ENCODE data around the gene EML4.

EML4 gene

GRCh38 chr2:42150159-42150558 is 19.0 kb upstream of the EML4 start:
- H3K4me3 ChIP-seq (ENCODE audit: control insufficient read depth, low read depth, low read length), result no peak overlapping the region
- no peak for DNase-seq (ENCODE audit: low read depth)
- no peak for TF ChIP-seq CTCF (IDR thresholded peaks at IDR 0.05; ENCODE audit: control insufficient read depth, insufficient read depth, low read depth, low read length, missing control alignments)

- H3K4me3 ChIP-seq (ENCODE audit: control insufficient read depth, low read depth, low read length), result no peak overlapping the region
- no peak for DNase-seq (ENCODE audit: low read depth)
- no peak for TF ChIP-seq CTCF (IDR thresholded peaks at IDR 0.05; ENCODE audit: control insufficient read depth, insufficient read depth, low read depth, low read length, missing control alignments)
These were observed 15.1 kb upstream of the EML4 start for GRCh38 chr2:42153944-42154581.

DNA sequence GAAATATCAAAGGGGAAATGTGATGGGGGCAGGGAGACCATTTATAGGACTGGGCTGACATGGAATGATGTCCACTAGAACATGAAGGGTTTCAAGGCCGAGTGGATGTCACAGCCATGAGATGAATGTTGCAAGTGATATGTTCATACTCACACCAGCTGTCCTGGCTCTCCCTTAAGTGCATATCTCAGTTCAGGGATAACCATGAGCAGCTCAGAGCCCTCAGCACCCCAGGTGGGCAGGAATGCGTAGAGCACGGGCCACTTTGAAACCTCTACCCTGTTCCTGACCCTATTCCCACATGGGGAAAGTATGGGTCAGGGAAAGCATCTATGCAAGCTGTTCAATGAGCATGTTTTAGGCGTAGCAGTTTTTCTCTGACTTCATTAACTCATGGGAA is 12.4 kb upstream of the EML4 start:
- H3K4me3 ChIP-seq (ENCODE audit: control insufficient read depth, low read depth, low read length), result no peak overlapping the region
- no peak for DNase-seq (ENCODE audit: low read depth)
- no peak for TF ChIP-seq CTCF (IDR thresholded peaks at IDR 0.05; ENCODE audit: control insufficient read depth, insufficient read depth, low read depth, low read length, missing control alignments)

- no peak for TF ChIP-seq CTCF (IDR thresholded peaks at IDR 0.05; ENCODE audit: control insufficient read depth, insufficient read depth, low read depth, low read length, missing control alignments)
- no peak overlapping the region for H3K4me3 ChIP-seq (ENCODE audit: control insufficient read depth, low read depth, low read length)
- DNase-seq (ENCODE audit: low read depth), result no peak
These were observed 7.7 kb upstream of the EML4 start for GRCh38 chr2:42161444-42161843.

DNA sequence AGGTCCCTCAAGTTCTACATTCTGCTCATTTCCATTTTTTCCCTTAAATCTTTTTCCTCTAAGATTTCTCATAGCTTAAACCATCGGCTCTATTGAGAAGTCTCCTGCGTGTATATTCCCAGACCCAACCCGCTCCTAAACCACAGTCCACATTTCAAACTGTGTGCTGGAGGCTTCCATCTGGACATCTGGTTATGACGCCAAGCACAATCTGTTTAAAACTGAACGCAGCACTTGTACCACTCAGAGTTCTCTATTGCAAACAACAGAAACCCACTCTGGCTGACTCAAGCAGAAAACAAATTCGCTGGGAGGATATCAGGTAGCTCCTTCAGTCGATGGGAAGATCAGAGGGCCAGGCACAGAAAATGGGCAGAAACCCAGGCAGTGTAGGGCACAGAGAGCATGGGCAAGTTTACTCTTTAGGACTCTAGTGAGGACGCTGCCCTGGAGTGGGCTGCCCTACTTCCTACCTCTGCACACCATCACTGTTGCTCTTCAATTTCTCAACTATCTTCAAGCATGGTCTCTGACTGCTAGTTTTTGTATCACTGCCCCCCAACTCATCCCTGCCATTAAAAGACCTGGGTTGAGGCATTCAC is 5.6 kb upstream of the EML4 start:
- no peak for TF ChIP-seq CTCF (IDR thresholded peaks at IDR 0.05; ENCODE audit: control insufficient read depth, insufficient read depth, low read depth, low read length, missing control alignments)
- no peak for DNase-seq (ENCODE audit: low read depth)
- H3K4me3 ChIP-seq (ENCODE audit: control insufficient read depth, low read depth, low read length), result no peak overlapping the region

DNA sequence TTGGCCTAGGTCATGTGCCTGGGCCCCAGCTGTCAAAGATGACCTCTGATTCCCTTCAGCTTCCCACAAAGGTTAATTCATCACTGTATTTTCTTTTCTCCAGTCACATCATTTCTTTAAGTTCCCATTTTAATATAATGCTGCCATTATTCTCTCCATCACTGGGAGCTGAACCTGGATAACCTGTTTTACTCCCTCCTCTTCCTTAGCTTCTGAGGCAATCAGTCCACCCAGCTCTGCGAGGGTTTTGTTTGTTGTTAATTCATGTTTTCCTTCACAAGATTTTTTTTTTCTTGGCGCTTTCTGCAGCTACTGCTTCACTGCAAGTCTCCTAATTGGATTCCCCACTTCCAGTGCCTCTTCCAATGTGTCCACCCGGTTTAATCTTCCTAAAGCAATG is 5.1 kb upstream of the EML4 start:
- TF ChIP-seq CTCF (IDR thresholded peaks at IDR 0.05; ENCODE audit: control insufficient read depth, insufficient read depth, low read depth, low read length, missing control alignments), result no peak
- H3K4me3 ChIP-seq (ENCODE audit: control insufficient read depth, low read depth, low read length), result no peak overlapping the region
- no peak for DNase-seq (ENCODE audit: low read depth)
